Body of pancreas (tissue), 4 donors: Measurements from ENCODE around the gene FNBP1L.

Experiments used
- POLR2A ChIP-seq, 3 donors: fragments of 450-650 bp; IDR thresholded peaks; one replicate each; pipeline ENCODE4 v1.6.1; 2016; ENCODE audit warnings: antibody characterized with exemption in 3 of 3, mild to moderate bottlenecking in 2 of 3
- TF ChIP-seq, protein P1 (sequence below), 7 experiments: fragments of 450-650 bp in 4 of 7; fragments of 200-600 bp in 3 of 7; sonication (generic) in 3 of 7; IDR thresholded peaks; one replicate each; pipeline ENCODE4 v1.5.1; 2016 to 2019; ENCODE audit warnings: antibody characterized with exemption in 7 of 7

DNA sequence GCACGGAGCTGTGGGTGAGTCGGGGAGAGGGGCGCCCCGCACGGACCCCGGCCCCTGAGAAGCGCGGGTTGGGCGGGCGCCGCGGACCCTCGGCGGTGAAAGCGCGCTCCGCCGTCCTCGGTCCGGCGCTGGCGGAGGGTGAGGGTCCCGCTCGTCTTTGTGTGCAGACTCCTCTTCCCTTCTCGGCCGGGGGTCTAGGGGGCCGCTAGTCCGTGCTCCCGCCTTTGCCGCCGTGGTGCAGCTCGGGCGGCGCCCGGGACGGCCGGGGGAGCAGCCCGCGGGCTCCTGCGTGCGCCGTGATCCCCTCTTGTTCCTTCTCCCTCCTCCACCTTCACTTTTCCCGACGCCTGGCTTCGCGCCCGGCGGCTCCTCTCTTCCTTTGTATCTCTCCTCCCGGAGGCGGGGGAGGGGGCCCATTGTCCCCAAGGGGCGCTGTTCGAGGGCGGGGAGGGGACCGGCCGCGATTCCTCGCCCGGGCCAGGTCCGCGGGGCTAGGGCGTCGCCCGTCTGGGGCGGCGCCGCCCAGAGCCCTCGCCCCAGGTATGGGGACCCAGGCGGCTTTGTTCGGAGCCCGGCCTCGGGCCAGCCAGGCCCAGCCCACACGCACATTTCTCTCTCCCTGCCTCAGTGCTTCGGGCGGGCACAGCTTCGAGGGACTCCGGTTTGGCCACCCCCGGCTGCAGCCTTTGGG lies 519 bp downstream of the FNBP1L start:
- TF ChIP-seq POLR2A (IDR thresholded peaks at IDR 0.05) = no peak
- TF ChIP-seq, protein P1, sequence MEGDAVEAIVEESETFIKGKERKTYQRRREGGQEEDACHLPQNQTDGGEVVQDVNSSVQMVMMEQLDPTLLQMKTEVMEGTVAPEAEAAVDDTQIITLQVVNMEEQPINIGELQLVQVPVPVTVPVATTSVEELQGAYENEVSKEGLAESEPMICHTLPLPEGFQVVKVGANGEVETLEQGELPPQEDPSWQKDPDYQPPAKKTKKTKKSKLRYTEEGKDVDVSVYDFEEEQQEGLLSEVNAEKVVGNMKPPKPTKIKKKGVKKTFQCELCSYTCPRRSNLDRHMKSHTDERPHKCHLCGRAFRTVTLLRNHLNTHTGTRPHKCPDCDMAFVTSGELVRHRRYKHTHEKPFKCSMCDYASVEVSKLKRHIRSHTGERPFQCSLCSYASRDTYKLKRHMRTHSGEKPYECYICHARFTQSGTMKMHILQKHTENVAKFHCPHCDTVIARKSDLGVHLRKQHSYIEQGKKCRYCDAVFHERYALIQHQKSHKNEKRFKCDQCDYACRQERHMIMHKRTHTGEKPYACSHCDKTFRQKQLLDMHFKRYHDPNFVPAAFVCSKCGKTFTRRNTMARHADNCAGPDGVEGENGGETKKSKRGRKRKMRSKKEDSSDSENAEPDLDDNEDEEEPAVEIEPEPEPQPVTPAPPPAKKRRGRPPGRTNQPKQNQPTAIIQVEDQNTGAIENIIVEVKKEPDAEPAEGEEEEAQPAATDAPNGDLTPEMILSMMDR (IDR thresholded peaks at IDR 0.05) = peak in 1 of 7 experiments; percentile 6
